Measurements from ENCODE around the gene NSD1.
A peak's percentile ranks its signal among the peaks of the same experiment; 100 is the strongest.

The NSD1 gene

GRCh38 chr5:177098470-177099141 is 35.0 kb upstream of the NSD1 start:
- DNase-seq = no peak

DNA sequence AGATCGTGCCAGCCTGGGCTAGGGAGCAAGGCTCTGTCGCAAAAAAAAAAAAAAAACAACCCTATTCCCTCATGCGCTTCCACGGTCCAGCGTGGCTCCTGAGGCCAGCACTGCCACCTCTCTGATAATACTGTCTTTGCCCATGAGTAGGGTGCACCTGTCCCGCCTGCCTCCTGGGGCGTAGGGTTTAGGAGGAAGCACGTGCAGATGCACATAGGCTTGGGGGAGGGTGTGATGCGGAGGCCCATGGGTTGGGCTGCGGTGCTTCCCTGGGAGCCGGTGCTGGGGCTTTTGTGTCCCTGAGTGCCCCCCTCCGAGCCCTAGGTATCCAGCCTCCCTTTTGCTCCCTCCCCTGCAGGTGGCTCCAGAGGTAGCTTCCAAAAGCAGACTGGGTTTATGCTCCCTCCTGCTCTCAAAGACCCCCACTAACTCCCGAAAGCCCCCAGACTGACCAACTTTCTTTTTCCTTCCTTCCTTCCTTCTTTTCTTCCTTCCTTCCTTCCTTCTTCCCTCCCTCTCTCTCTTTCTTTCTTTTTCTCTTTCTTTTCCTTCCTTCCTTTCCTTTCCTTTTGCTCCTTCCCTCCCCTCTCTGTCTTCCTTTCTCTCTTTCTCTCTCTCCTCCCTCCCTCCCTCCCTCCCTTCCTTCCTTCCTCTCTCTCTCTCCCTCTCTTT is 34.0 kb upstream of the NSD1 start:
- DNase-seq = no peak

GRCh38 chr5:177100714-177101121 is 32.9 kb upstream of the NSD1 start:
- DNase-seq = no peak

GRCh38 chr5:177103523-177104253 is 29.9 kb upstream of the NSD1 start:
- DNase-seq = no peak

GRCh38 chr5:177105691-177106476 is 27.7 kb upstream of the NSD1 start:
- no peak for DNase-seq

GRCh38 chr5:177107159-177107558 is 26.4 kb upstream of the NSD1 start:
- no peak for DNase-seq

DNA sequence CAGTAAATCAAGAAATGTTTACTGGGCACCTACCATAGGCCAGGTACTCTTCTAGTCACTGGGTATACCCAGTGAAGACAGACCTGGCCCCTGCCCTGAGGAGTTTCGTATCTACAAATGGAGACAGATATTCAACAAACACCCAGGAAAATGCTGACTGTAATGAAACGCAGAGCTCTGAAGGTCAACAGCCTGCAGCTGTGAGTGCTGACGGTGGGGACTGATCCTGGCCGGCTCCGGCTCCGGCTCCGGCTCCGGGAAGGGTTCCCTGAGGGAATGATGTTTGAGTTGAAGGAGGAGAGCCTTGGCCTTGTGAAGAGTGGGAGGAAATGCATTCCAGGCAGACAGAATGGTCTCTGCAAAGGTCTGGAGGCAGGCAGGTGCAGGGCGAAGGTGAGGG is 23.8 kb upstream of the NSD1 start:
- DNase-seq = no peak

GRCh38 chr5:177111720-177112394 is 21.7 kb upstream of the NSD1 start:
- peak; percentile 27 to 39 (median 33) for DNase-seq

DNA sequence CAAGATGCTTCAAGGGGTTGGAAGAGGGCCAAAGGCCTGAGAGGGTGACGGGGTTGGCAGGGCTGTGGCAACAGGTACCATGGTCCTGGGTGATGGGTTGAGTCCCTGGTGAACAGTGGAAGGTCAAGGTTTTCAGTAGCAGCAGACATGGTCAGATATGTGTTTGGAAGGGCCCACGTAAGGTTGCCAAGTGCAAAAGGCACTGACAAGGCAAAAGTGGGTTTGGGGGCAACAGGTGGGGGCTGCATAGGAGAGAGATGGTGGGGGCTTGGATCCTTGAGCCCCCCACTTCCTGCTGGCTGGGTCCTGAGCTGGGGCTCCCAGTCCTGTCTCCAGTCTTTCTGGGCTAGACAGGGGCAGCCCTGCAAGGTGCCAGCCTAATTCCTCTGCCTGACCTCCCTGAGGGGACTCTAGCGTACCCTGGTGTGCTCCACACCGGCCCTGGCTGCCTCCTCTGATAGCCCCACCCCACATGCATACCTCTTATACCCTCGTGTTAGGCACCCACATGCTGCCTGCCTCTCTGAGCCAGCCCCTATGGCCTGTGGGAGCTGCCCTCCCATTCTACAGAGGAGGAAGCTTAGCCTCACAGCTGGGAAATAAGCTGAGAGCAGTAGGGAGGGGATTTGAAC is 20.9 kb upstream of the NSD1 start:
- DNase-seq = no peak

DNA sequence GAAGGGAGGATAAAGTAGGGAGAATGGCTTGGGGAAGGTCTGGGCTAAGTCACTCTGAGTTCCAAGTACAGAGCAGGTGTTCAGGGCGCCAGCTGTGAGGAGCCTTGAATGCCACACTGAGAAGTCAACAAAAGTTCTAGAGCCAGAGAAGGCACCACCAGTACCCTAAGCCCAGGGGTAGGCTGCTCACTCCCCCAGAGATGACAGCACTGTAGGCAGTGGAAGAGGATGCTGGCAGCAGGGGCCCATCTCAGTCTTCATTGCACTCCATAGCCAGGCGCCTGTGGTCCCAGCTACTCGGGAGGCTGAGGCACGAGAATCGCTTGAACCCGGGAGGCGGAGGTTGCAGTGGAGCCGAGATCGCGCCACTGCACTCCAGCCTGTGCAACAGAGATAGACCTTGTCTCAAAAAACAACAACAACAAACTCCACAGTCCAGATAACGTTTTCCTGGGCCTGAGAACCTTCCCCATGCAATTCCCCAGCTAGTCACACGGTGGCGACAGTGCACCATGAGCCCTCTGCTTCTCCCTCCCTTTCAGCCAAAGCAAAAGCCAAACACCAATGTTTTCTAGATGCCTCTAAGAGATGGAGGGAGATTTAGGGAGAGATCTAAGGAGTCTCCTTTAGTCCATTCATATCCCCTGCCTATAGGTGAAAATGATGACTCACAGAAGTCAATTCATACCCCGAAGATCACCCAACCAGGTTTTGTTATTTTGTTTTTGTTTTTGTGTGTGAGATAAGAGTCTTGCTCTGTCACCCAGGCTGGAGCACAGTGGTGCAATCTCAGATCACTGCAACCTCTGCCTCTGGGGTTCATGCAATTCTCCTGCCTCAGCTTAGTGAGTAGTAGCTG is 19.8 kb upstream of the NSD1 start:
- DNase-seq = peak; percentile 47 to 76 (median 58)

DNA sequence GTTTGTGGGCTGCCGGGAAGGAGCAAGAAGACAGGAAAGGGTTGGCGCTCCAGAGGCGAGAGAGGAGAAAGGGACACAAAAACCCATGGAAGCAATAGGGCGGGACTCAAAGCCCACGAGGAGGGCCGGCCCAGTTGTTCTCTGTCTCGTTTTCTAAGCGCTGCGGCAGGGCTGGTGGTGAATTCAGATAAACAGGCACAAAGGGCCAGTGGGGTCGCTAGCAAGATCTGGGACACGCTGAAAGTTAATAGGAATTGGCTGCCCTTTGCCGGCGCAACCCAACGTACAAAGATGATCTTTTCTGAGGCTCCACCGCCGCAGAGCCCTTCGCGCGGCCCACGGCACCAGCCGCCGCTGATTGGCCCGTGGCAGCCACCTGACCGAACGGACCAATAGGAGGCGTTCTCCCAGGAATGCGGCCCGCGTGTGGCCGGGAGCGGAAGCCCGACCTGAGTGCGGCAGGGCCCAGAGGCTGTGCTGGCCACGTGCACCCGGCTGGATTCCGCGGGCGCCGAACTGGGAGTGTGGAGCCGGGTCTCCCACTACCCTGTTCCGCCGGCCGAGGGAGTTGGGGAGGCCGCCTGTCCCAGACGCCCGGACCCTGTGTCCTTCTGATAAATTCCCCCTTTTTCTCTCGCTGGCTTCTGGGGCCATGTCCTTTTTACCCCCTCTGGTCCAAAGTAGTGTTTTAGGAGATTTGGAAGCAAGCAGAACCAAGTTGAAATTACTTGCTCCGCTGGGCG is 16.8 kb upstream of the NSD1 start:
- peak; percentile 41 to 65 (median 56) for DNase-seq

DNA sequence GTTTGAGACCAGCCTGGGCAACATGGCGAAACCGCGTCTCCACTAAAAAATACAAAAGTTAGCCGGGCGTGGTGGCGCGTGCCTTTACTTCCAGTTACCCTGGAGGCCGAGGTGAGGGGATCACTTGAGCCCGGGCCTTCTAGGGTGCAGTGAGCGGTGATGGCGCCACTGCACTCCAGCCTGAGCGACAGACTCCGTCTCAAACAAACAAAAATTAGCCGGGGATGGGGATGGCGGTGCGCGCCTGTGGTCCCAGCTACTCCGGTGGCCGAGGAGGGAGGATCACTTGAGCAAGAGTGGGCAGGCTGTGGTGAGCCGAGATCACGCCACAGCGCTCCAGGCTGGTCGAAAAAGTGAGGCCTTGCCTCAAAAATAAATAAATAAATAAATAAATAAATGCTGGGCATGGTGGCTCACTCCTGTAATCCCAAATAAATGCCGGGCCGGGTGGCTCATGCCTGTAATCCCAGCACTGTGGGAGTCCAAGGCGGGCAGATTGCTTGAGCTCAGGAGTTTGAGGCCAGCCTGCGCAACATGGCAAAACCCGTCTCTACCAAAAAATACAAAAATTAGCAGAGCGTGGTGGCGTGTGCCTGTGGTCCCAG is 16.0 kb upstream of the NSD1 start:
- DNase-seq = no peak

DNA sequence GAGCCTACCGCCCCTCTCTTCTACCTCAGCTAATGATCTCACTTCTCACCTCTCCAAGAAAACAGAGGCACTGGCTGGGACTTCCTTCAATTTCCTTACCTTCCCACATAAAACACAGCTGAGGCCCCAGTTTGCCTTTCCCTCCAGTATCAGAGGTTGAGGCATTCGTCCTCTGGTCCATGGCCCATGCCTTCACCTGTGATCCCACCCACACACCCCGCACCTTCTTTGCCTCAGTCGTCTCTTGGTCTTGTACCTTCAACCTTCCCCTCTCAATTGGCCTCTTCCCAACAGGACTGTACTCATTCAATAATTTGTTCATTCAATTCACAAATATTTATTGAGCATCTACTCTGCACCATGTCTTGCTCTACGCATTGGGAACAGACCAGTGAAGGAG is 11.0 kb upstream of the NSD1 start:
- no peak for DNase-seq

DNA sequence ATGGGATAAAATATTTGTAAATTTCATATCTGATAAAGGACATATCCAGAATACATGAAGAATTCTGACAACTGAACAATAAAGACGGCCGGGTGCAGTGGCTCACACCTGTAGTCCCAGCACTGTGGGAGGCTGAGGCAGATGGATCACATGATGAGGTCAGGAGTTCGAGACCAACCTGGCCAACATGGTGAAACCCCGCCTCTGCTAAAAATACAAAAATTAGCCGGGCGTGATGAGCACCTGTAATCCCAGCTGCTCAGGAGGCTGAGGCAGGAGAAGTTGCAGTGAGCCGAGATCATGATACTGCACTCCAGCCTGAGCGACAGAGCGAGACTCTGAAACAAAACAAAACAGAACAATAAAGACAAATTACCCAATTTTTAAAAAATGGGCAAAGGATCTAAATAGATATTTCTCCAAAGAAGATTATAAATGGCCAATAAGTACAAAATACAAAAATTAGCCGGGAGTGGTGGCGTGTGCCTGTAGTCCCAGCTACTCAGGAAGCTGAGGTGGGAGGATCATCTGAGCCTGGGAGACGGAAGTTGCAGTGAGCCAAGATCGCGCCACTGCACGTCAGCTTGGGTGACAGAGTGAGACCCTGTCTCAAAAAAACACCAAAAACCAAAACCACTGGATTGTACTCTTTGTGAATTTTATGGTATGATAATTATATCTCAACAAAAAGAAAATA is 9.6 kb upstream of the NSD1 start:
- DNase-seq = no peak

- no peak for DNase-seq
These were observed 9.0 kb upstream of the NSD1 start for GRCh38 chr5:177124486-177124991.

DNA sequence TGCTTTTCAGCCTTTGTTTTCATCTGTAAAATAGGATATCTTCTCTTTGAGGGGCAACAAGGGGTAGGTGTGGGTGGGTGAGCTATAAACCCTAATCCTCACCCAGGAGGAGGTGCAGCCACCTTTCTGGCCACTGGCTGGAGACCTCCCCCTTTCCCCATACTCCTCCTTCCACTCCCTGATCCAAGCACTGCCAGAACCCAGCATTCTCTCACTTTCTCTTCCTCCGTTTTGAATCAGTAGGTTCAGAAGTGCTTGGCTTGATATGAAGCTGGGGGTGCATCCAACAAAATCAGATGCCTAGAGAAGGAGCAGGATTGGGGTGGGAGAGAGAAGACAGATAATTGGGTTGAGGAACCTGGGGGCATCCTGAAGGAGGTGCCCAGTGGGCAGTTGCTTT is 6.8 kb upstream of the NSD1 start:
- DNase-seq = no peak

DNA sequence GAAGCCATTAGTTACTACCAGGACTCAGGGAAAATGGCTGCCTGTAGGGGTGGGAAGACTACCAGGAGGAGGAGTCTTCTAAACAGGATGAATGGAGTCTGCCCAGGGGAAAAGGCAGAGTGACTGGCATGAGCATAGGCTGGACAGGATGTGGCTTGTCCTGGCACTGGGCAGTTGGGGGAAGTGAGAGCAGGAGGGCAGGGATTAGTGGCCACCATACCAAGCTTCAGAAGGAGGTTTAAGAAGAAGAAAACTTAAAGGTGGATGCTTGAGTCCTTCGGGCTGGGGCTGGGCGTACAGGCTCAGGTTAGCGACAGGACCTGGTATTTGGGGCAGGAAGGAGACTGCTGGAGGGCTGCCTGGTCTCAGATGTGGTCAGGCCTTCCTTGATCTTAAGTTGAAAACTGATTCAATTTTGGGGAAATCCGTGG is 5.0 kb upstream of the NSD1 start:
- no peak for DNase-seq

- DNase-seq = no peak
These were observed 3.2 kb upstream of the NSD1 start for GRCh38 chr5:177130211-177131018.

Measured in activated CD4-positive, CD25-positive, alpha-beta regulatory T cell (primary cell).